Neural progenitor cell (in vitro differentiated cells): Measurements from ENCODE around the gene RCL1.

Experiments used
- CTCF ChIP-seq: fragments of 200-600 bp; sonication (generic); IDR thresholded peaks from 2 replicates; pipeline ENCODE4 v1.5.1; 2017; ENCODE audit warnings: antibody characterized with exemption, mild to moderate bottlenecking
- EZH2 ChIP-seq: fragments of 200-600 bp; sonication (generic); IDR thresholded peaks from 2 replicates; pipeline ENCODE4 v1.6.1; 2017; ENCODE audit warnings: antibody characterized with exemption, mild to moderate bottlenecking, moderate library complexity
- EZH2phosphoT487 ChIP-seq: fragments of 200-600 bp; sonication (generic); IDR thresholded peaks from 2 replicates; pipeline ENCODE4 v1.6.1; 2017; ENCODE audit warnings: antibody characterized with exemption

DNA sequence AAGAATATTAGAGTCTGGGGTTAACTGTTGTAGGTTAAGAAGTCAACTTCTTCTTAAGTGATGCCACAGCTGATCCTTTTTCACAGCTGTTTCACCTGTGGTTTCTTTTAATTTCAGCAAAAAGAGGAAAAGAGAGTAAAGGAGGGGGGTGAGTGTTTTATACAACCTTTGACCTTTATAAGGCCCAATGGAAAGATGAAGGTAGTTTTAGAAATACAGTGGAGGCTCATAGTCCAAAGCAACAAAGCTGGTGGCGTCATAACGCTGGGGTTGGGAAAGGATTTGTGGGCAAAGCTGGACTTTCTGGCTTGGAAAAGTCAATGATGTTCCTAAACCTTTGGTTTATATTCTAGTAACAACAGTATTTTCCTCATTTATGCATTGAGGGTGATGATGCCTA lies 49.5 kb downstream of the RCL1 start:
- TF ChIP-seq CTCF, result no peak
- no peak for TF ChIP-seq EZH2
- no peak for TF ChIP-seq EZH2phosphoT487
